HG03521 (cell line): Measurements from ENCODE around the gene IPO4.

Experiments
- ATAC-seq: cut with Tn5 transposase; IDR thresholded peaks from one replicate; pipeline ENCODE4 v1.9.1; 2021; ENCODE audit warnings: mild to moderate bottlenecking, moderate library complexity; ENCODE audit not compliant: unreplicated experiment

Gene IPO4

GRCh38 chr14:24195186-24196070, 6.8 kb upstream of the IPO4 start, which contains the start of gene TM9SF1:
Gene TM9SF1 (minus strand): TSS chr14:24195441. CDS start chr14:24195019, 422 bp downstream.
- ATAC-seq, result peak; percentile 76

- no peak for ATAC-seq
Observed at GRCh38 chr14:24194873-24195185, 6.2 kb upstream of the IPO4 start.

GRCh38 chr14:24194186-24194872, 5.7 kb upstream of the IPO4 start:
- no peak for ATAC-seq

GRCh38 chr14:24192933-24193332, 4.3 kb upstream of the IPO4 start:
- no peak for ATAC-seq

GRCh38 chr14:24190416-24190815, 1.8 kb upstream of the IPO4 start:
- ATAC-seq, result no peak

GRCh38 chr14:24189460-24189859, 844 bp upstream of the IPO4 start:
- ATAC-seq, result no peak

- no peak for ATAC-seq
Observed at GRCh38 chr14:24189059-24189375, 401 bp upstream of the IPO4 start.

- no peak for ATAC-seq
Observed at GRCh38 chr14:24187539-24187915, 1.1 kb downstream of the IPO4 start.

- no peak for ATAC-seq
Observed at GRCh38 chr14:24186831-24187538, 1.6 kb downstream of the IPO4 start.

- no peak for ATAC-seq
Observed at GRCh38 chr14:24185741-24186140, 2.9 kb downstream of the IPO4 start.

GRCh38 chr14:24185026-24185425, 3.6 kb downstream of the IPO4 start:
- no peak for ATAC-seq

- no peak for ATAC-seq
Observed at GRCh38 chr14:24184104-24184970, 4.3 kb downstream of the IPO4 start.

- no peak for ATAC-seq
Observed at GRCh38 chr14:24183014-24183481, 5.6 kb downstream of the IPO4 start.

- ATAC-seq, result no peak
Observed at GRCh38 chr14:24182110-24182882, 6.3 kb downstream of the IPO4 start.

GRCh38 chr14:24181371-24182077, 7.1 kb downstream of the IPO4 start:
- no peak for ATAC-seq

- no peak for ATAC-seq
Observed at GRCh38 chr14:24179961-24180796, 8.4 kb downstream of the IPO4 start.

- ATAC-seq, result no peak
Observed at GRCh38 chr14:24179294-24179960, 9.2 kb downstream of the IPO4 start.
